Measurements from ENCODE around the gene CSRP2. TPM values are rescaled to one million over a fixed set of nuclear protein-coding genes. Genes with fewer than 3 reads are reported as not detected.

CSRP2 gene
- total and polyA plus RNA-seq, 2 of the 8 experiments (the other 6 are each of a cell fraction or from before 2014, with no cell fraction given), result 149 to 227 TPM

DNA sequence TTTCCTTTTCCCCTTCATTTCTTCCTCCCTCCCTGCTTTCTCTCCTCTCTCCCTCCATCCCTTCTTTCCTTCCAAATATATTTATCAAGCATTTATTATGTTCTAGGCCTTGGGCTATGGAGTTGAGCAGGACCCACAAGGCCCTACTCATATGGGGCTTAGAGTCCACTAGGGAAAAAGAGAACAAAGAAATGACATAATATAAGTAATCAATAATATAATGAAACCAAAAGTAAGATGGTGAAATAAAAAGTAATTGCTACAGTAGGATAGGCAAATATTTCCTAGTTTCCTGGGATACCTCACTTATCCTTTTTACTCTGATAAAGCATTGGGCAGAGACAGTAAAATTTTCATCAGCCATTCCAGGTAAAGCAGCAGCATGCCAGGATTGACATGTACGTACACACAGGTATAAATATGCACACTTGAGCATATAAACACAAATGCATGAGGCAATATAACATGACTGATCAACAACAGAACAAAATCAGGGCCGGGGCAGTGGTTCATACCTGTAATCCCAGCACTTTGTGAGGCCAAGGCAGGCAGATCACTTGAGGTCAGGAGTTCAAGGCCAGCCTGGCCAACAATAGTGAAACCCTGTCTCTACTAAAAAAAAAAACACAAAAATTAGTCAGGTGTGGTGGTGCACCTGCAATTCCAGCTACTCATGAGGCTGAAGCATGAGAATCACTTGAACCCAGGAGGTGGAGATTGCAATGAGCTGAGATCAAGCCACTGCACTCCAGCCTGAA lies 35.5 kb upstream of the CSRP2 start:
- Histone ChIP-seq H3K4me2 (ENCODE audit: insufficient read depth in 1 of 2, low read depth in 2 of 2, low read length in 2 of 2) (no peak overlapping the region), H2AK5ac (ENCODE audit: low read depth, low read length) (no peak overlapping the region), H2BK20ac (ENCODE audit: low read length) (no peak overlapping the region), H4K5ac (ENCODE audit: insufficient read length, low read depth, low read length) (no peak overlapping the region), H3K4me1 (replicated peaks in 1 of 4; ENCODE audit: control insufficient read depth in 3 of 4, insufficient read depth in 4 of 4, low read length in 3 of 4) (peaks cover 0 to 3% (median 0%) of the 10 kb centered on the region in 4 experiments; a peak in 2 of 7 replicates), H4K20me1 (replicated peaks in 1 of 2; ENCODE audit: control insufficient read depth in 1 of 2, insufficient read depth in 2 of 2, low read length in 2 of 2) (no peaks in the 10 kb centered on the region), H3K14ac (ENCODE audit: insufficient read length) (no peak overlapping the region), H3K56ac (replicated peaks; ENCODE audit: insufficient read length, low read depth, low read length) (no peak overlapping the region), H4K91ac (replicated peaks; ENCODE audit: insufficient read length, low read length) (no peak overlapping the region), H2AFZ (ENCODE audit: low read length) (no peak overlapping the region), H2BK5ac (ENCODE audit: low read depth, low read length) (no peak overlapping the region), H3K18ac (ENCODE audit: extremely low read depth, low read length) (no peak overlapping the region), H3K4me3 (ENCODE audit: extremely low read depth in 1 of 4, insufficient read depth in 2 of 4, low read depth in 3 of 4, low read length in 4 of 4) (no peak overlapping the region), H4K8ac (ENCODE audit: extremely low read depth, insufficient read depth, low read length) (no peak overlapping the region), H2BK15ac (ENCODE audit: low read length) (no peak overlapping the region), H3K4ac (replicated peaks; ENCODE audit: insufficient read length, low read depth, low read length) (no peak overlapping the region), H3K79me1 (ENCODE audit: low read depth, low read length) (no peaks in the 10 kb centered on the region), H3K9ac (replicated peaks in 1 of 4; ENCODE audit: extremely low read depth in 1 of 4, low read depth in 3 of 4, low read length in 3 of 4) (no peak overlapping the region), H3K9me3 (ENCODE audit: insufficient read depth in 2 of 2, low read depth in 1 of 2, low read length in 1 of 2) (no peaks in the 10 kb centered on the region), H3K79me2 (ENCODE audit: control insufficient read depth in 1 of 2, insufficient read depth in 2 of 2, low read length in 2 of 2) (no peaks in the 10 kb centered on the region), H2BK120ac (replicated peaks; ENCODE audit: low read depth, low read length) (no peak overlapping the region), H3K23ac (ENCODE audit: insufficient read length) (no peak overlapping the region), H2BK12ac (ENCODE audit: low read depth, low read length) (no peak overlapping the region), H3K27ac (ENCODE audit: low read depth, low read length) (no peak overlapping the region), H3K27me3 (replicated peaks in 1 of 4; ENCODE audit: control insufficient read depth in 3 of 4, extremely low read depth in 1 of 4, insufficient read depth in 3 of 4, low read length in 3 of 4) (no peaks in the 10 kb centered on the region), H3K23me2 (ENCODE audit: low read depth, low read length) (no peaks in the 10 kb centered on the region), H3K36me3 (ENCODE audit: control insufficient read depth in 2 of 4, insufficient read depth in 4 of 4, low read length in 3 of 4) (no peaks in the 10 kb centered on the region)
- POLR2A ChIA-PET (ENCODE audit: partially characterized antibody), result no interaction called here
- CTCF ChIA-PET (ENCODE audit: partially characterized antibody), result no interaction called here
- 93% methylated on average over 2 of the region's 2 CpGs; no CpG with 5 or more reads in 1 of the 2 experiments for WGBS, 2 experiments (ENCODE audit: extremely low coverage in 1 of 2, insufficient coverage in 1 of 2, insufficient read length in 1 of 2, insufficient replicate concordance in 2 of 2, low coverage in 1 of 2, low lambda C conversion rate in 2 of 2, missing lambda C conversion rate in 1 of 2)
- no peak for FAIRE-seq
- no peak for DNase-seq (ENCODE audit: low read depth in 1 of 2, low spot score in 2 of 2)
- TF ChIP-seq SP2 (IDR thresholded peaks at IDR 0.05; ENCODE audit: low read length), result no peak
- TF ChIP-seq, protein P1, sequence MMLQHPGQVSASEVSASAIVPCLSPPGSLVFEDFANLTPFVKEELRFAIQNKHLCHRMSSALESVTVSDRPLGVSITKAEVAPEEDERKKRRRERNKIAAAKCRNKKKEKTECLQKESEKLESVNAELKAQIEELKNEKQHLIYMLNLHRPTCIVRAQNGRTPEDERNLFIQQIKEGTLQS (IDR thresholded peaks at IDR 0.05; ENCODE audit: insufficient read depth, low read depth, low read length), result no peak
- TF ChIP-seq POLR2AphosphoS5 (IDR thresholded peaks at IDR 0.05; ENCODE audit: low read depth, low read length), result no peak
- no peak for TF ChIP-seq MAFK (IDR thresholded peaks at IDR 0.05; ENCODE audit: low read depth, low read length)
- TF ChIP-seq NANOG (IDR thresholded peaks at IDR 0.05; ENCODE audit: insufficient read depth, low read depth, low read length, poor library complexity, severe bottlenecking), result no peak
- TF ChIP-seq CBX8 (IDR thresholded peaks at IDR 0.05; ENCODE audit: borderline replicate concordance, low read depth, low read length), result no peak
- TF ChIP-seq POU5F1 (IDR thresholded peaks at IDR 0.05; ENCODE audit: low read depth, low read length), result no peak
- TF ChIP-seq FOSL1 (IDR thresholded peaks at IDR 0.05; ENCODE audit: insufficient read depth, low read depth, low read length), result no peak
- TF ChIP-seq ASH2L (IDR thresholded peaks at IDR 0.05; ENCODE audit: low read length), result no peak

All from H1 (cell line).